ENCODE measurements around the gene FOXS1. TPM values are rescaled to one million over a fixed set of nuclear protein-coding genes. Genes with fewer than 3 reads are reported as not detected.
A peak's percentile ranks its signal among the peaks of the same experiment; 100 is the strongest.

FOXS1 gene
- total and polyA plus RNA-seq, 2 donors from 2014 or later: 2.1 to 9.8 TPM

- no peak for TF ChIP-seq CTCF (IDR thresholded peaks at IDR 0.05; ENCODE audit: borderline replicate concordance, extremely low read depth, insufficient read depth)
- Histone ChIP-seq H3K27ac (ENCODE audit: low read depth in 2 of 2, low read length in 2 of 2) (no peak overlapping the region), H3K36me3 (ENCODE audit: control insufficient read depth in 2 of 3, insufficient read depth in 3 of 3, low read length in 3 of 3) (peaks cover 0 to 9% (median 0%) of the 10 kb centered on the region in 3 donors), H3K4me1 (ENCODE audit: control insufficient read depth in 2 of 3, insufficient read depth in 2 of 3, low read depth in 1 of 3, low read length in 3 of 3) (peaks cover 0 to 25% (median 8%) of the 10 kb centered on the region in 3 donors), H3K4me3 (ENCODE audit: low read length in 3 of 3) (peak overlapping the region in 1 of 3 donors; percentile 51), H3K27me3 (ENCODE audit: control insufficient read depth, insufficient read depth, low read length) (no peaks in the 10 kb centered on the region), H3K9me3 (ENCODE audit: control insufficient read depth in 2 of 3, insufficient read depth in 1 of 3, low read length in 3 of 3) (no peaks in the 10 kb centered on the region), H3K9ac (ENCODE audit: low read length in 3 of 3) (no peak overlapping the region)
- DNase-seq: peak in 1 of 5 donors; percentile 38
- intact Hi-C loops (cut with DNase I): no loop called here
- FAIRE-seq: no peak
Observed at GRCh38 chr20:31859998-31860380, 14.6 kb upstream of the FOXS1 start.

- Histone ChIP-seq H3K9ac (ENCODE audit: low read length in 3 of 3) (no peak overlapping the region), H3K9me3 (ENCODE audit: control insufficient read depth in 2 of 3, insufficient read depth in 1 of 3, low read length in 3 of 3) (no peaks in the 10 kb centered on the region), H3K4me3 (ENCODE audit: low read length in 3 of 3) (no peak overlapping the region), H3K4me1 (ENCODE audit: control insufficient read depth in 2 of 3, insufficient read depth in 2 of 3, low read depth in 1 of 3, low read length in 3 of 3) (peaks cover 0 to 25% (median 8%) of the 10 kb centered on the region in 3 donors), H3K27ac (ENCODE audit: low read depth in 2 of 2, low read length in 2 of 2) (no peak overlapping the region), H3K27me3 (ENCODE audit: control insufficient read depth, insufficient read depth, low read length) (no peaks in the 10 kb centered on the region), H3K36me3 (ENCODE audit: control insufficient read depth in 2 of 3, insufficient read depth in 3 of 3, low read length in 3 of 3) (peaks cover 0 to 7% (median 0%) of the 10 kb centered on the region in 3 donors)
- no peak for TF ChIP-seq CTCF (IDR thresholded peaks at IDR 0.05; ENCODE audit: borderline replicate concordance, extremely low read depth, insufficient read depth)
- peak in 1 of 5 donors; percentile 36 for DNase-seq
- FAIRE-seq: no peak
- intact Hi-C loops (cut with DNase I): no loop called here
Observed at GRCh38 chr20:31859266-31859997, 14.0 kb upstream of the FOXS1 start.

- peak overlapping the region in 1 of 2 donors; percentile 34 for H3K27ac ChIP-seq (ENCODE audit: low read depth in 2 of 2, low read length in 2 of 2)
- no peak overlapping the region for H3K9ac ChIP-seq (ENCODE audit: low read length in 3 of 3)
- TF ChIP-seq CTCF (IDR thresholded peaks at IDR 0.05; ENCODE audit: borderline replicate concordance, extremely low read depth, insufficient read depth): no peak
- no peaks in the 10 kb centered on the region for H3K27me3 ChIP-seq (ENCODE audit: control insufficient read depth, insufficient read depth, low read length)
- H3K36me3 ChIP-seq (ENCODE audit: control insufficient read depth in 2 of 3, insufficient read depth in 3 of 3, low read length in 3 of 3): peaks cover 0 to 2% (median 0%) of the 10 kb centered on the region in 3 donors
- no peaks in the 10 kb centered on the region for H3K9me3 ChIP-seq (ENCODE audit: control insufficient read depth in 2 of 3, insufficient read depth in 1 of 3, low read length in 3 of 3)
- H3K4me1 ChIP-seq (ENCODE audit: control insufficient read depth in 2 of 3, insufficient read depth in 2 of 3, low read depth in 1 of 3, low read length in 3 of 3): peaks cover 0 to 25% (median 8%) of the 10 kb centered on the region in 3 donors
- DNase-seq (no peak), FAIRE-seq (no peak)
- intact Hi-C loops (cut with DNase I): no loop called here
- H3K4me3 ChIP-seq (ENCODE audit: low read length in 3 of 3): no peak overlapping the region
Observed at GRCh38 chr20:31858760-31859083, 13.3 kb upstream of the FOXS1 start.
